Measurements from ENCODE around the gene BLM. TPM values are rescaled to one million over a fixed set of nuclear protein-coding genes. Genes with fewer than 3 reads are reported as not detected.

The BLM gene
- total RNA-seq, 3 donors from 2014 or later: 0.33 to 7.4 (median 2.2) TPM

- Histone ChIP-seq H3K9me3 (no peaks in the 10 kb centered on the region), H3K36me3 (no peaks in the 10 kb centered on the region), H3K4me1 (no peaks in the 10 kb centered on the region), H3K27me3 (no peaks in the 10 kb centered on the region), H3K4me3 (no peak overlapping the region), H3K27ac (no peak overlapping the region)
- intact Hi-C loops (cut with DNase I; ENCODE audit: low total_unique reads): no loop called here
- no peak for DNase-seq (ENCODE audit: low spot score in 2 of 2)
- TF ChIP-seq POLR2AphosphoS5 (IDR thresholded peaks at IDR 0.05): no peak
- TF ChIP-seq POLR2A (IDR thresholded peaks at IDR 0.05): no peak
- TF ChIP-seq, protein P1, sequence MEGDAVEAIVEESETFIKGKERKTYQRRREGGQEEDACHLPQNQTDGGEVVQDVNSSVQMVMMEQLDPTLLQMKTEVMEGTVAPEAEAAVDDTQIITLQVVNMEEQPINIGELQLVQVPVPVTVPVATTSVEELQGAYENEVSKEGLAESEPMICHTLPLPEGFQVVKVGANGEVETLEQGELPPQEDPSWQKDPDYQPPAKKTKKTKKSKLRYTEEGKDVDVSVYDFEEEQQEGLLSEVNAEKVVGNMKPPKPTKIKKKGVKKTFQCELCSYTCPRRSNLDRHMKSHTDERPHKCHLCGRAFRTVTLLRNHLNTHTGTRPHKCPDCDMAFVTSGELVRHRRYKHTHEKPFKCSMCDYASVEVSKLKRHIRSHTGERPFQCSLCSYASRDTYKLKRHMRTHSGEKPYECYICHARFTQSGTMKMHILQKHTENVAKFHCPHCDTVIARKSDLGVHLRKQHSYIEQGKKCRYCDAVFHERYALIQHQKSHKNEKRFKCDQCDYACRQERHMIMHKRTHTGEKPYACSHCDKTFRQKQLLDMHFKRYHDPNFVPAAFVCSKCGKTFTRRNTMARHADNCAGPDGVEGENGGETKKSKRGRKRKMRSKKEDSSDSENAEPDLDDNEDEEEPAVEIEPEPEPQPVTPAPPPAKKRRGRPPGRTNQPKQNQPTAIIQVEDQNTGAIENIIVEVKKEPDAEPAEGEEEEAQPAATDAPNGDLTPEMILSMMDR (IDR thresholded peaks at IDR 0.05): no peak
These were observed 100.2 kb downstream of the BLM start for GRCh38 chr15:90817117-90818057.

- TF ChIP-seq, protein P1 (IDR thresholded peaks at IDR 0.05): no peak
- no peak for TF ChIP-seq POLR2AphosphoS5 (IDR thresholded peaks at IDR 0.05)
- TF ChIP-seq POLR2A (IDR thresholded peaks at IDR 0.05): no peak
- no peak overlapping the region for H3K4me3 ChIP-seq
- H3K27me3 ChIP-seq: no peaks in the 10 kb centered on the region
- DNase-seq (ENCODE audit: low spot score in 2 of 2): no peak
- no peaks in the 10 kb centered on the region for H3K4me1 ChIP-seq
- H3K27ac ChIP-seq: no peak overlapping the region
- H3K36me3 ChIP-seq: no peaks in the 10 kb centered on the region
- intact Hi-C loops (cut with DNase I; ENCODE audit: low total_unique reads): no loop called here
- no peaks in the 10 kb centered on the region for H3K9me3 ChIP-seq
These were observed 101.4 kb downstream of the BLM start for GRCh38 chr15:90818251-90819210.

GRCh38 chr15:90819390-90819789 is 102.2 kb downstream of the BLM start:
- Histone ChIP-seq H3K9me3 (no peaks in the 10 kb centered on the region), H3K36me3 (no peaks in the 10 kb centered on the region), H3K27ac (no peak overlapping the region), H3K4me1 (no peaks in the 10 kb centered on the region), H3K4me3 (no peak overlapping the region), H3K27me3 (no peaks in the 10 kb centered on the region)
- intact Hi-C loops (cut with DNase I; ENCODE audit: low total_unique reads): no loop called here
- TF ChIP-seq POLR2A (IDR thresholded peaks at IDR 0.05) (no peak), POLR2AphosphoS5 (IDR thresholded peaks at IDR 0.05) (no peak)
- TF ChIP-seq, protein P1 (IDR thresholded peaks at IDR 0.05): no peak
- no peak for DNase-seq (ENCODE audit: low spot score in 2 of 2)

- intact Hi-C loops (cut with DNase I; ENCODE audit: low total_unique reads): no loop called here
- no peak for DNase-seq (ENCODE audit: low spot score in 2 of 2)
- Histone ChIP-seq H3K27me3 (no peaks in the 10 kb centered on the region), H3K27ac (no peak overlapping the region), H3K4me3 (no peak overlapping the region), H3K36me3 (no peaks in the 10 kb centered on the region), H3K4me1 (no peaks in the 10 kb centered on the region), H3K9me3 (no peaks in the 10 kb centered on the region)
- TF ChIP-seq POLR2AphosphoS5 (IDR thresholded peaks at IDR 0.05) (no peak), POLR2A (IDR thresholded peaks at IDR 0.05) (no peak)
- TF ChIP-seq, protein P1 (IDR thresholded peaks at IDR 0.05): no peak
These were observed 102.7 kb downstream of the BLM start for GRCh38 chr15:90819850-90820249.

Measured in breast epithelium (tissue), 4 donors.